K562 (cell line): ENCODE results near the gene RNPEP. TPM values are rescaled to one million over a fixed set of nuclear protein-coding genes. Genes with fewer than 3 reads are reported as not detected.

Experiments
- ARID1B ChIP-seq: fragments of 450-650 bp; IDR thresholded peaks from 2 replicates; pipeline ENCODE4 v1.6.1; 2016; ENCODE audit warnings: antibody characterized with exemption, mild to moderate bottlenecking, inconsistent platforms
- ATF7 ChIP-seq: fragments of 450-650 bp; IDR thresholded peaks from 2 replicates; pipeline ENCODE4 v1.7.1; 2014; ENCODE audit warnings: mild to moderate bottlenecking, moderate library complexity
- BCOR ChIP-seq: fragments of 450-650 bp; IDR thresholded peaks from 2 replicates; pipeline ENCODE4 v1.6.1; 2016
- CBX5 ChIP-seq: IDR thresholded peaks from 2 replicates; pipeline ENCODE4 v1.6.1; 2014; ENCODE audit warnings: low read depth, borderline replicate concordance
- DACH1 ChIP-seq: fragments of 450-650 bp; IDR thresholded peaks from 2 replicates; pipeline ENCODE4 v1.6.1; 2018; ENCODE audit not compliant: partially characterized antibody
- EGR1 ChIP-seq: fragments of 450-650 bp; conservative IDR thresholded peaks from 2 replicates; pipeline ENCODE4 v1.6.1; 2017; ENCODE audit warnings: mild to moderate bottlenecking
- HMGN3 ChIP-seq: IDR thresholded peaks from 2 replicates; pipeline ENCODE4 v1.6.1; 2011; ENCODE audit warnings: borderline replicate concordance, low read depth, mild to moderate bottlenecking, mixed read lengths, low read length; ENCODE audit not compliant: insufficient read length; ENCODE audit errors: extremely low read depth
- MECOM ChIP-seq: fragments of 250-450 bp; sonication (Bioruptor Pico); IDR thresholded peaks from 2 replicates; pipeline ENCODE4 v1.8.0; 2022; ENCODE audit warnings: inconsistent platforms
- RBM34 ChIP-seq: fragments of 200-400 bp; formaldehyde crosslinking; IDR thresholded peaks from 2 replicates; pipeline ENCODE4 v1.6.1; 2018; ENCODE audit warnings: low read length, borderline replicate concordance; ENCODE audit not compliant: insufficient read depth
- SIN3B ChIP-seq: fragments of 450-650 bp; IDR thresholded peaks from 2 replicates; pipeline ENCODE4 v1.6.1; 2017; ENCODE audit warnings: low read depth, mild to moderate bottlenecking, moderate library complexity
- SRF ChIP-seq, 2 experiments: fragments of 250-450, 450-650 bp in 1 of 2; sonication (Bioruptor Pico) in 1 of 2; sonication (generic) in 1 of 2; formaldehyde crosslinking; IDR thresholded peaks; 2 replicates each; pipeline versions ENCODE4 v1.5.0 to v1.5.1; 2020 to 2022; ENCODE audit warnings: mild to moderate bottlenecking in 1 of 2, missing genetic modification reagents in 1 of 2
- SRSF1 ChIP-seq: fragments of 200-400 bp; formaldehyde crosslinking; IDR thresholded peaks from 2 replicates; pipeline ENCODE4 v1.6.1; 2017; ENCODE audit warnings: mild to moderate bottlenecking, low read depth, low read length, moderate library complexity
- ZBTB17 ChIP-seq: fragments of 450-650 bp; formaldehyde crosslinking; IDR thresholded peaks from 2 replicates; pipeline ENCODE4 v1.4.0; 2020; ENCODE audit warnings: mild to moderate bottlenecking
- ZC3H8 ChIP-seq: fragments of 450-650 bp; IDR thresholded peaks from 2 replicates; pipeline ENCODE4 v1.6.1; 2017
- ZHX1 ChIP-seq: fragments of 150-350 bp; conservative IDR thresholded peaks from 2 replicates; pipeline ENCODE4 v1.6.1; 2014; ENCODE audit warnings: low read length
- ZNF3 ChIP-seq: fragments of 250-450 bp; sonication (Bioruptor Pico); IDR thresholded peaks from 2 replicates; pipeline ENCODE4 v1.5.0; 2021; ENCODE audit warnings: mild to moderate bottlenecking, moderate library complexity
- ZNF408 ChIP-seq: fragments of 250-450 bp; sonication (Bioruptor Pico); IDR thresholded peaks from 2 replicates; pipeline ENCODE4 v1.4.0; 2020; ENCODE audit warnings: low read depth, mild to moderate bottlenecking, moderate library complexity
- ZNF584 ChIP-seq: fragments of 200-800 bp; sonication (Bioruptor generic); IDR thresholded peaks from 2 replicates; pipeline ENCODE4 v1.6.1; 2016; ENCODE audit warnings: low read depth, mild to moderate bottlenecking, missing genetic modification characterization, missing compliant biosample characterization
- ZNF780A ChIP-seq: fragments of 250-450 bp; sonication (Bioruptor Pico); IDR thresholded peaks from 2 replicates; pipeline ENCODE4 v1.5.0; 2021; ENCODE audit warnings: mild to moderate bottlenecking
- ZSCAN32 ChIP-seq: fragments of 450-650 bp; formaldehyde crosslinking; IDR thresholded peaks from 2 replicates; pipeline ENCODE4 v1.4.0; 2020; ENCODE audit warnings: mild to moderate bottlenecking, moderate library complexity
- polyA plus RNA-seq, 8 experiments: library from polyadenylated mRNA; depleted of rRNA in 4 of 8; stranded (reverse) in 5 of 8; unstranded in 3 of 8; fragments of >200 nt; fragmentation: Nextera tagmentation in 2 of 8; fragmentation: Illumina TruSeq in 1 of 8; extraction: Ambion mirVana in 2 of 8; extraction: Trizol in 1 of 8; gene quantifications; 2 replicates each; pipeline versions ENCODE4 v1.2.1 to v1.2.3, GENCODE V29; 2011 to 2014; ENCODE audit warnings: inconsistent platforms in 1 of 8, missing spikeins in 1 of 8
- total RNA-seq, 7 experiments: library from RNA; depleted of rRNA in 6 of 7; stranded (reverse); fragments of >200 nt in 6 of 7; fragmentation: Illumina TruSeq in 2 of 7; extraction: Trizol in 2 of 7; gene quantifications; 2 replicates each; pipeline versions ENCODE4 v1.2.1 to v1.2.3, GENCODE V29; 2011 to 2021; ENCODE audit warnings: low replicate concordance in 1 of 7
- TF ChIP-seq, protein P1 (sequence below): fragments of 250-450 bp; sonication (Bioruptor Pico); IDR thresholded peaks from 2 replicates; pipeline ENCODE4 v1.5.0; 2021
- TF ChIP-seq, protein P2 (sequence below): sonication (generic); formaldehyde crosslinking; IDR thresholded peaks from 2 replicates; pipeline ENCODE4 v1.8.0; 2022; ENCODE audit warnings: missing genetic modification reagents, mild to moderate bottlenecking, moderate library complexity, borderline replicate concordance
- TF ChIP-seq, protein P3 (sequence below): sonication (generic); formaldehyde crosslinking; IDR thresholded peaks from 2 replicates; pipeline ENCODE4 v1.8.0; 2022; ENCODE audit warnings: mild to moderate bottlenecking, missing genetic modification reagents, borderline replicate concordance

Gene RNPEP
- total and polyA plus RNA-seq, 9 of the 15 experiments (the other 6 are each of a cell fraction or from before 2014, with no cell fraction given): 27.5 to 131 (median 63.4) TPM

DNA sequence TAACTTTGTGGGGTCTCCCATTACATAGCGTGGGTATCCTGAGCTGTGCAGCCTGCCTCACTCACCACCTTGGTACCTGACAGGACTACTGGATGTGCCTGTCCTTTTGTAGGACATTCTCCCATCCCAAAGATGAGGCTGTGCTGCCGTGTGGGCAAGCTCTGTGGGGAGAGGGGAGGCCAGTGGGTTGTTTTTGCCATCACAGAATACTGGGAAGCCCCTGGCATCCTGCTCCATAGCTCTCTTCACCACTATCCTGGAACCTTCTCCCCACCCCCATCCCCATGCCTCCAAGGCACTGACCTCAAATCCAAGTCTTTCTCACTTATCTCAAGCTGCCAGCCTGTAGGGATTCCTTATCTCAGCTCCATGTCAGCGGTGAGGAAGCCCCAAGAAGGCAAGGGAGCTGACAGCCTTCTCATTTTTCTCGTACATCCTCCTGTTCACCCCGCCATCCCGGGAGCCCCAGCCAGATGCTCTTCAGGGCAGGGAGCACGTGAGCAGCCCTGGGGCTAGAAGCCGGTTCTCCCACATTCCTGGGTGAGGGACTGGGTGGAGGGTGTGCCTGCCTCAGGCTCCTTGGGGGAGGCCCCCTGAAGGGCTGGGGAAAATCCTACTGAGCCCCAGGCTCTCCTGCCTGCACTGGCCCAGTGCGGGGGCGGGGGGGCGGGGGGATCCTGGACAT, 25.5 kb downstream of the RNPEP start (continued):
- no peak for TF ChIP-seq DACH1
- TF ChIP-seq ZNF584 (CRISPR knock-in tag): peak; percentile 84; the same call in 1 of the 2 replicates
- TF ChIP-seq HMGN3: peak; percentile 58
- TF ChIP-seq EGR1: peak; percentile 41; the same call in 1 of the 2 replicates
- TF ChIP-seq ZNF3 (CRISPR knock-in tag): no peak
- TF ChIP-seq ZSCAN32 (CRISPR knock-in tag): no peak
- no peak for TF ChIP-seq ZC3H8
- TF ChIP-seq, protein P1, sequence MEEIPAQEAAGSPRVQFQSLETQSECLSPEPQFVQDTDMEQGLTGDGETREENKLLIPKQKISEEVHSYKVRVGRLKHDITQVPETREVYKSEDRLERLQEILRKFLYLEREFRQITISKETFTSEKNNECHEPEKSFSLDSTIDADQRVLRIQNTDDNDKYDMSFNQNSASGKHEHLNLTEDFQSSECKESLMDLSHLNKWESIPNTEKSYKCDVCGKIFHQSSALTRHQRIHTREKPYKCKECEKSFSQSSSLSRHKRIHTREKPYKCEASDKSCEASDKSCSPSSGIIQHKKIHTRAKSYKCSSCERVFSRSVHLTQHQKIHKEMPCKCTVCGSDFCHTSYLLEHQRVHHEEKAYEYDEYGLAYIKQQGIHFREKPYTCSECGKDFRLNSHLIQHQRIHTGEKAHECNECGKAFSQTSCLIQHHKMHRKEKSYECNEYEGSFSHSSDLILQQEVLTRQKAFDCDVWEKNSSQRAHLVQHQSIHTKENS (CRISPR knock-in tag): no peak
- no peak for TF ChIP-seq ZHX1
- peak in 1 of 2 experiments; percentile 86; a peak in 1 of 4 replicates for TF ChIP-seq SRF (CRISPR knock-in tag; IDR thresholded peaks at IDR 0.05)
- TF ChIP-seq ATF7: peak; percentile 72
- TF ChIP-seq, protein P2, sequence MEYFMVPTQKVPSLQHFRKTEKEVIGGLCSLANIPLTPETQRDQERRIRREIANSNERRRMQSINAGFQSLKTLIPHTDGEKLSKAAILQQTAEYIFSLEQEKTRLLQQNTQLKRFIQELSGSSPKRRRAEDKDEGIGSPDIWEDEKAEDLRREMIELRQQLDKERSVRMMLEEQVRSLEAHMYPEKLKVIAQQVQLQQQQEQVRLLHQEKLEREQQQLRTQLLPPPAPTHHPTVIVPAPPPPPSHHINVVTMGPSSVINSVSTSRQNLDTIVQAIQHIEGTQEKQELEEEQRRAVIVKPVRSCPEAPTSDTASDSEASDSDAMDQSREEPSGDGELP (CRISPR knock-in tag): peak; percentile 52; the same call in 1 of the 2 replicates
- TF ChIP-seq MECOM (CRISPR knock-in tag): peak; percentile 65; the same call in 1 of the 2 replicates
- TF ChIP-seq ZNF780A (CRISPR knock-in tag): no peak
- TF ChIP-seq SRSF1: no peak
- TF ChIP-seq RBM34: no peak
- TF ChIP-seq ARID1B: peak; percentile 96
- TF ChIP-seq BCOR: peak; percentile 72; the same call in 1 of the 2 replicates
- TF ChIP-seq ZNF408 (CRISPR knock-in tag): no peak
- TF ChIP-seq CBX5: no peak
- TF ChIP-seq SIN3B: no peak
- TF ChIP-seq ZBTB17 (CRISPR knock-in tag): peak; percentile 70; the same call in 1 of the 2 replicates
- TF ChIP-seq, protein P3, sequence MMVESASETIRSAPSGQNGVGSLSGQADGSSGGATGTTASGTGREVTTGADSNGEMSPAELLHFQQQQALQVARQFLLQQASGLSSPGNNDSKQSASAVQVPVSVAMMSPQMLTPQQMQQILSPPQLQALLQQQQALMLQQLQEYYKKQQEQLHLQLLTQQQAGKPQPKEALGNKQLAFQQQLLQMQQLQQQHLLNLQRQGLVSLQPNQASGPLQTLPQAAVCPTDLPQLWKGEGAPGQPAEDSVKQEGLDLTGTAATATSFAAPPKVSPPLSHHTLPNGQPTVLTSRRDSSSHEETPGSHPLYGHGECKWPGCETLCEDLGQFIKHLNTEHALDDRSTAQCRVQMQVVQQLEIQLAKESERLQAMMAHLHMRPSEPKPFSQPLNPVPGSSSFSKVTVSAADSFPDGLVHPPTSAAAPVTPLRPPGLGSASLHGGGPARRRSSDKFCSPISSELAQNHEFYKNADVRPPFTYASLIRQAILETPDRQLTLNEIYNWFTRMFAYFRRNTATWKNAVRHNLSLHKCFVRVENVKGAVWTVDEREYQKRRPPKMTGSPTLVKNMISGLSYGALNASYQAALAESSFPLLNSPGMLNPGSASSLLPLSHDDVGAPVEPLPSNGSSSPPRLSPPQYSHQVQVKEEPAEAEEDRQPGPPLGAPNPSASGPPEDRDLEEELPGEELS: no peak
